IPS DF 6.9 (cell line): Measurements from ENCODE around the gene PRKCD.
"Not testable (repeated sequence)": the region's sequence is repeated elsewhere in the genome, so short reads cannot be mapped to it uniquely, and the experiment has no call there.

Experiments
- DNase-seq: peaks from one replicate; pipeline ENCODE4 v3.0.0-alpha.2; 2013; ENCODE audit warnings: low read depth, low spot score
- H3K27ac ChIP-seq: one replicate; pipeline ENCODE4 v1.5.1; 2013; ENCODE audit warnings: low read length, control low read depth
- H3K27me3 ChIP-seq: 2 replicates; pipeline ENCODE4 v1.6.1; 2013; ENCODE audit warnings: mild to moderate bottlenecking, low read length; ENCODE audit not compliant: control insufficient read depth, insufficient read depth
- H3K36me3 ChIP-seq: 2 replicates; pipeline ENCODE4 v1.6.1; 2013; ENCODE audit warnings: low read length; ENCODE audit not compliant: control insufficient read depth, insufficient read depth
- H3K4me1 ChIP-seq: 2 replicates; pipeline ENCODE4 v1.6.1; 2013; ENCODE audit warnings: low read length; ENCODE audit not compliant: control insufficient read depth, insufficient read depth
- H3K4me3 ChIP-seq: 2 replicates; pipeline ENCODE4 v1.5.1; 2013; ENCODE audit warnings: mild to moderate bottlenecking, low read length
- H3K9me3 ChIP-seq: 2 replicates; pipeline ENCODE4 v1.6.1; 2013; ENCODE audit warnings: low read length, inconsistent platforms; ENCODE audit not compliant: control insufficient read depth, insufficient read depth
- WGBS: extraction: QIAGEN DNeasy Blood & Tissue Kit; methylation state at CpG from one replicate; pipeline ENCODE4 v1.1.7; 2013; ENCODE audit warnings: mixed read lengths, missing lambda C conversion rate; ENCODE audit not compliant: insufficient read length, insufficient coverage; 5-methylcytosine and 5-hydroxymethylcytosine counted together

PRKCD gene

DNA sequence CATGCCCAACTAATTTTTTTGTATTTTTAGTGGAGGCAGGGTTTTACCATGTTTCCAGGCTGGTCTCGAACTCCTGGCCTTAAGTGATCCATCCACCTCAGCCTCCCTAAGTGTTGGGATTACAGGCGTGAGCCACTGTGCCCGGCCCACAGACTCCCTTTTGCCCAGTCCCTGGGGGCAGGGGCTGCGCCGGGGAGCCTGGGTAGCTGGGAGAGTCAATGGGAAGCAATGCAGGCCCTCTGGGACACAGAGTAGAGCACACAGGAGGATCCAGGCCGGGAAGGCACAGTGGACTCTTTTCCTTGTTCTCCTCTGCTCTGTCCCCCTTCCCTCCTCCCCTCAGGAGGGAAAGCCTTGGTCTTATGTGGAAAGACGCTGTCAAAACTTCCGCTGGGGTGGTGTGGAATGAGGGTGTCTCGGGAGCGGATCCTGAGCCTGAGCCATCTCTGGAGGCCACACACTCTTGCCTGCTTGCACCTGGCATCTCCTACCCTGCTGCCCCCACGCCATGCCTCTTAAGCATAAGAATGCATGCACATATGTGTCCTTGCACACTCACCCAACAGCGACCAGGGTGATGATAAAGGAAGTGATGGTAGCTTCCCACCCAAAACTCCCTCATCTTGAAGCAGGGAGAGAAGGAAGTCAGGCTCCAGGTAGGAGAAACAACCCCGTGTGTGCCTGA is 11.9 kb upstream of the PRKCD start:
- no peaks in the 10 kb centered on the region for H3K36me3 ChIP-seq
- no peaks in the 10 kb centered on the region for H3K27me3 ChIP-seq
- H3K27ac ChIP-seq, result no peak overlapping the region
- WGBS, result no CpG with 5 or more reads among the region's 13 CpGs
- no peak for DNase-seq
- H3K9me3 ChIP-seq, result no peaks in the 10 kb centered on the region
- H3K4me1 ChIP-seq, result no peaks in the 10 kb centered on the region
- no peak overlapping the region for H3K4me3 ChIP-seq

DNA sequence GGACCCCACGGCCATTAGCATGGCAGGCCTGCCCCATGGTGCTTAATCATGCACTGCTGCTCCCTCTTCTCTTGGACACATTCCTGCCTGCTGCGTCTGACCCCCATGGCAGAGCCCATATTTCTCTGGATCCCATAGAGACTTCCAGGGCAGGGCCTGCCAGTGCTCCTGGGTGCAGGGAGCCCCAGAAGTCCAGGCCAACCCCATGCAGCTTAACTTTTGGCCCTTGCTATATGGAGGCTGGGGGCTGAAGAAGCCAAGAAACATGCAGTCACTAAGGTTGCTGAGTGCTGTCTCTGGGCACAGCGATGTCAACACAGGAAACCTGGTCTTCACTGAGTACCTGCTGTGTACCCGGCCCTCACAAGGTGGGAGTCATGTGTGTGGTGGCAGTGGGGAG is 11.3 kb upstream of the PRKCD start:
- no peak overlapping the region for H3K27ac ChIP-seq
- no peaks in the 10 kb centered on the region for H3K36me3 ChIP-seq
- H3K4me3 ChIP-seq, result no peak overlapping the region
- H3K9me3 ChIP-seq, result no peaks in the 10 kb centered on the region
- H3K27me3 ChIP-seq, result no peaks in the 10 kb centered on the region
- DNase-seq, result no peak
- no CpG with 5 or more reads among the region's 4 CpGs for WGBS
- H3K4me1 ChIP-seq, result no peaks in the 10 kb centered on the region

DNA sequence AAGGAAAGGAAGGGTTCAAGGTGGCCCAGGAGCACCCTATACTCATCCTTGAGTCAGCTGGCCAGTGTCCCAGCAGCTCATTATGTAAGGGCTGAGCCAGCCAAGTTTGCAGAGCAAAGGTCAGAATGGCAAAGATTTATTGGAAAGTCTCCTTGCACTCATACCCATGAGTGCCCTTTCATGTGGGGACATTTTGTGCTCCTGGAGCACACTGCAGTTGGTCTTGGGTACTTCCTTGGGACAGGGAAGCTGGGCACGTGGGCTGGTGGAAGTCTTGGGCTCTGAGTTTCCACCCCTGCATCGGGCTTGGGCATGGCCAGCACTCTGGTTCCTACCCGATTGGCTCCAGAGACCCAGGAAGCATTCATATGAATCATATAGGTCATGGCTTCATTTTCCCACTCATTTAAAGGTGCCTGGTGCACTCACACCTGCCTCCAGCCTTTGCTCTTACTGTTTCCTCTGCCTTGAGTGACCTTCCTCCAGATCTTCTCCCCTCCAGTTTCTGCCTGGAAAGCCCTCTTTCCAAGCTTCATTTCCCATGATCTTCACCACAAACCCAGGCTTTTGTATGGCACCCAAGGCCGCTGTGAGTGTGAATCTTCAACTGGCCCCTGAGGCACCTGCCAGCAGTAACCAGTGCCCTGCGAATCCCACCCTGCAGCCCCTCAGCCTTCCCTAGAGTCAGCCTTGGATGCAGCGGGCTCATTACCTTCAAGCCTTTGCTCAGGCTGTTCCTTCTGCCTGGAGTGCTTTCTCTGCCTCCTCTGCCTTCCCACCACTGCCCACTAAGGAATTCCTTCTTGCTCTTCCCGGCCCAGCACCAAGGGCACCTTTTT is 10.5 kb upstream of the PRKCD start:
- DNase-seq, result no peak
- no peaks in the 10 kb centered on the region for H3K27me3 ChIP-seq

DNA sequence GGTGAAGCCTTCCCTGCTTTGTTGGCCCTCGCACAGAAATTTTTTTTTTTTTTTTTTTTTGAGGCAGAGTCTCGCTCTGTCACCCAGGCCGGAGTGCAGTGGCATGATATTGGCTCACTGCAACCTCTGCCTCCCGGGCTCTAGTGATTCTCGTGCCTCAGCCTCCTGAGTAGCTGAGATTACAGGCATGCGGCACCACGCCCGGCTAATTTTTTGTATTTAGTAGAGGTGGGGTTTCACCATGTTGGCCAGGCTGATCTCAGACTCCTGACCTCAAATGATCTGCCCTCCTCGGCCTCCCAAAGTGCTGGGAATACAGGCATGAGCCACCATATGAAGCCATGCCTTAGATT is 9.9 kb upstream of the PRKCD start:
- not testable (repeated sequence) for DNase-seq, H3K4me3 ChIP-seq, H3K36me3 ChIP-seq, H3K27ac ChIP-seq, H3K4me1 ChIP-seq, H3K27me3 ChIP-seq, H3K9me3 ChIP-seq
- WGBS, result no CpG with 5 or more reads among the region's 9 CpGs

More for the DNA sequence above, 10.5 kb upstream of the PRKCD start:
- Histone ChIP-seq H3K36me3 (no peaks in the 10 kb centered on the region), H3K9me3 (no peaks in the 10 kb centered on the region), H3K4me1 (no peaks in the 10 kb centered on the region), H3K27ac (no peak overlapping the region), H3K4me3 (no peak overlapping the region)
- WGBS, result no CpG with 5 or more reads among the region's 7 CpGs

DNA sequence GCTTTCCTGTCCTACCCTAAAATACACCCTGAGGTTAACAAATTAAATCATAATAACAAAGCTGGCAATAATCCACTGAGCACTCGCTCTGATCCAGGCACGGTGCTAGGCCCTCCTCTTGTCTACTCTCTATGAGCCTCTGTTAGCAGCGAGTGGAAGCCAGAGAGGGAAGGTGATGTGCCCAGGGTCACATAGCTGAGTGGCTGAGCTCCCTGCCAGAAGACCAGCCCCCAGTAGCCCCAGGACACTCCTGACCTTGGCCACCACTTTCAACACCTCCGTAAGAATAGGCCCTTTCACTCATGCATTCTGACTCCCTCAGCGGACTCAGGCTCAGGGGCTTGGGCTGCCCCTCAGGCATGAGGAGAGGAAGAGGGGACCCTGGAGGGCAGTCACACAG is 9.5 kb upstream of the PRKCD start:
- WGBS, result no CpG with 5 or more reads among the region's 5 CpGs
- H3K27ac ChIP-seq, result no peak overlapping the region
- H3K27me3 ChIP-seq, result no peaks in the 10 kb centered on the region
- DNase-seq, result no peak
- no peak overlapping the region for H3K4me3 ChIP-seq
- no peaks in the 10 kb centered on the region for H3K9me3 ChIP-seq
- H3K4me1 ChIP-seq, result no peaks in the 10 kb centered on the region
- H3K36me3 ChIP-seq, result no peaks in the 10 kb centered on the region

DNA sequence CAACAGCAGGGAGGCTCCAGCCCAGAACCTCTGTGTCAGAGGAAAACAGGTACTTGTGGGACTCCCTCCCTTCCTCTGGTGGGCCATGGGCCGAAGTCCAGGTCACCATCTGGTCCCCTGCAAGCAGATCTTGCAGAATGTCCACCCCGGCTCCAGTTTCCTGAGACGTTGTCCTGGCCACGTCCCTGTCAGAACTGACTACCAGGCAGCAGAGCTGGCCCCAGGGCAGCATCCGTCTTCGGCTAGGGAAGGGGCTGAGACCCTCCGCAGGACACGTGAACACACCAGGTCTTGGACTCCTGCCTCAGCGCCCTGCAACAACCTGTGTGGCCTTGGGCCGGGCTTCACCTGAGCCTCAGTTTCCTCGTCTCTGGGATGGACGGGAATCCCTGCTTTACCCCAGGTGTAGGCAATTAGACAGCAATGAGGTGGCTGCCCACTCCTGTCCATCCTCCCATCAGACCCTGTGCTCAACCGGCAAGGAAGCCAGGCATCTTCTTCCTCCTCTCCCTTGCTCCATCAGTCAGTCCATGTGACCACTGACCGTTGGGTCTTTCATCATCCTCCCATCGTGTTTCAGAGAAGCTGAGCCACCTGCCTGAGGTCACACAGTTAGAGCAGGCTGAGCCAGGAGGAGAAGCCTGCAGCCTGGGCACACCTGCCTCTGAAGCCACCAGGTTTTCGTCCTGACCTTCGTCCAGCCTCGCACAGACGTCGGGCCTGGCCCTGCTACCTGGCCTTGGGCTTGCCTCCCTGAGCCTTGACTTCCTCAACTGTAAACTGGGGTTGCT is 8.9 kb upstream of the PRKCD start:
- Histone ChIP-seq H3K4me1 (peaks cover 1% of the 10 kb centered on the region; the same call in 1 of the 2 replicates), H3K9me3 (no peaks in the 10 kb centered on the region), H3K4me3 (no peak overlapping the region), H3K27me3 (no peaks in the 10 kb centered on the region), H3K27ac (no peak overlapping the region), H3K36me3 (no peaks in the 10 kb centered on the region)
- DNase-seq, result no peak
- no CpG with 5 or more reads among the region's 20 CpGs for WGBS

DNA sequence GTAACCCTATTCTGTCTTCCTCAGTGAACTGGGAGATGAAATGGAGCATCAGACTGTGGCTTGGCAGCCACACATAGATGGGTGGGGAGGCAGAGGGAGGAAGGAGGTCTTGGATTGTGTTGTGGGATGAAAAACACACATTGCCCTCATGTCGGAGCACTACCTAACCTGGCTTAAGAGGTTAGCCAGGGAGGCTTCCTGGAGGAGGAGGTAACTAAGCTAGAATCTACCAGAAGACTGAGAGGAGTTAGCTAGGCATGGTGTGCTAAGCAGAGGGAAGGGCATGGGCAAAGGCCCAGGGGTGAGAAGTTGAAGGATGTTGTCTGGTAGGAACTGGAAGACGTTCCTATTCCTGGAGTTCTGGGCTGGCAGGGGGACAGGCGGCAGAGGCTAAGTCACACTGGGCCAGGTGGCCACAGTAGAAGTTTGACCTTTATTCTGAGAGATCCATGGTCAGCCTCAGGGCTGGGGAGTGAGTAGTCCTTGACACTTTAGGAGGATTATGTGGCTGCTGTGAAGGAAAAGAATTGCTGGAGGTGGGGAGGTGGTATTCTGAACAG is 7.7 kb upstream of the PRKCD start:
- WGBS, result no CpG with 5 or more reads among the region's 3 CpGs

DNA sequence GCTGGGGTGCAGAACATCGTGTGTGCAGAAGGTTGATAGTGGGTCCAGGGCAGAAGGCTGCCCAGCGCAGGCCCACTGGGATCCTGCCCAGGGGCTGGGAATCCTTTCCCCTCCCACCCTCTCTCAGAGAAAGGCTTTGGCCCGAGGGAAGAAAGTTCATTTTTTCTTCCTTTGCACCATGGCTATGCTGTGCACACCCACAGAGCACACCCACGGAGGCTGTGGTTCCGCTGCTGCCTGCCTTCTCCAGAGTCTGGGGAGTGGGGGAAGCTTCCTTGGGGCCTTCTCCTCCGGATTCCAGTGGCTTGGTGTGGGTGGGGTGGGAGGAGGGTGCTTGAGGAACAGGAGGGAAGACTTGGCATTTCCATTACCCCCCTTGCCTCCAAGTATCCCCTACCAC is 7.0 kb upstream of the PRKCD start:
- no peaks in the 10 kb centered on the region for H3K9me3 ChIP-seq
- H3K27ac ChIP-seq, result no peak overlapping the region
- no peaks in the 10 kb centered on the region for H3K36me3 ChIP-seq
- DNase-seq, result no peak
- H3K27me3 ChIP-seq, result no peaks in the 10 kb centered on the region
- WGBS, result no CpG with 5 or more reads among the region's 6 CpGs
- peaks cover 5% of the 10 kb centered on the region; the same call in 1 of the 2 replicates for H3K4me1 ChIP-seq
- H3K4me3 ChIP-seq, result no peak overlapping the region

More for the DNA sequence above, 7.7 kb upstream of the PRKCD start:
- H3K27ac ChIP-seq, result no peak overlapping the region
- no peak overlapping the region for H3K4me3 ChIP-seq
- no peaks in the 10 kb centered on the region for H3K36me3 ChIP-seq
- no peak for DNase-seq
- peaks cover 5% of the 10 kb centered on the region; the same call in 1 of the 2 replicates for H3K4me1 ChIP-seq
- H3K9me3 ChIP-seq, result no peaks in the 10 kb centered on the region
- H3K27me3 ChIP-seq, result no peaks in the 10 kb centered on the region

DNA sequence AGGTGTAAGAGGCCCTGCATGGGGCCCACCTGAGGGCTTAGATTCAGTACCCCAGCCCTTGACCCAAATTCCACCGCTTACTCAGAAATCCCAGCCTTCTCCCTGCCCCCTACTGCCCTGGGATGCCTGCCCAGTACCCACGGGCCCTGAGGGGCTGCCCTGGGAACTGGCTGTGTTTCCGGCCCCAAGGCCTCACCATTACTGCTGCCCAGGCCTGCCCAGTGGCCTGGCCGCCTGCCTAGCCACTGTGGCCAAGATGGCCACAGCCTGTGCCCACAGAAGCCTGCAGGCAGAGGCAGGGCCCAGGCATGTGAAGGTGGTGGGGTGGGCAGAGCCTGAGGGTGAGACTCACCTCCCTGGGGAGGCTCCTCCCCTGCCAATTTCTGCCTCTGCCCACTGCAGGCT is 6.1 kb upstream of the PRKCD start:
- peaks cover 12% of the 10 kb centered on the region for H3K4me1 ChIP-seq
- H3K27me3 ChIP-seq, result no peaks in the 10 kb centered on the region
- no peak for DNase-seq
- H3K4me3 ChIP-seq, result no peak overlapping the region
- H3K36me3 ChIP-seq, result no peaks in the 10 kb centered on the region
- WGBS, result no CpG with 5 or more reads among the region's 4 CpGs
- no peak overlapping the region for H3K27ac ChIP-seq
- H3K9me3 ChIP-seq, result no peaks in the 10 kb centered on the region

DNA sequence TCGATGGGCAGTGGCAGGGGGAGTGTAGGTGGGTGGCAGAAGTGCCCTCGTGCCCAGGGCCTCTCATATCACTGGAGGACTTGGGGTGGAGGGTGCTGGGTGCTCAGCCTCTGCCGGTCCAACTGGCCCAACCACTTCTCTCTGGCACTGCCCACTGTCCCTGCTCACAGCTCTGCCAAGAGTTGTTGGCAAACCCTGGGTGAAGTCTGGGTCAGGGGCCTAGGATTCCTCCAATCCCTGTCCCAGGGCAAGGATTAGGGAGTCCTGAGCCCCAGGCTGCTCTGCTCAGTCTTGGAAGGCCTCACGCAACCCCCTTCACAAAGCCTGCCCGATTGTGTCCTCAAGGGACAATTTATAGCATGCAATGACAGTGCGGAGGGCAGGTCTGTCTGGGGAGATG is 5.2 kb upstream of the PRKCD start:
- H3K36me3 ChIP-seq, result no peaks in the 10 kb centered on the region
- H3K4me3 ChIP-seq, result no peak overlapping the region
- no peak for DNase-seq
- no CpG with 5 or more reads among the region's 6 CpGs for WGBS
- no peaks in the 10 kb centered on the region for H3K9me3 ChIP-seq
- no peak overlapping the region for H3K27ac ChIP-seq
- H3K4me1 ChIP-seq, result peaks cover 12% of the 10 kb centered on the region
- no peaks in the 10 kb centered on the region for H3K27me3 ChIP-seq
